DOHH2 (cell line): ENCODE data around the gene HTR1E.

Experiments
- EZH2phosphoT487 ChIP-seq: fragments of 200-600 bp; sonication (generic); IDR thresholded peaks from 2 replicates; pipeline ENCODE4 v1.6.1; 2017; ENCODE audit warnings: borderline replicate concordance, mild to moderate bottlenecking, antibody characterized with exemption, low read length, moderate library complexity, mixed read lengths
- TF ChIP-seq, protein P1 (sequence below): fragments of 200-600 bp; sonication (generic); IDR thresholded peaks from one replicate; pipeline ENCODE4 v1.5.1; 2014; ENCODE audit warnings: antibody characterized with exemption, mild to moderate bottlenecking, low read depth, low read length; ENCODE audit not compliant: poor library complexity, severe bottlenecking

DNA sequence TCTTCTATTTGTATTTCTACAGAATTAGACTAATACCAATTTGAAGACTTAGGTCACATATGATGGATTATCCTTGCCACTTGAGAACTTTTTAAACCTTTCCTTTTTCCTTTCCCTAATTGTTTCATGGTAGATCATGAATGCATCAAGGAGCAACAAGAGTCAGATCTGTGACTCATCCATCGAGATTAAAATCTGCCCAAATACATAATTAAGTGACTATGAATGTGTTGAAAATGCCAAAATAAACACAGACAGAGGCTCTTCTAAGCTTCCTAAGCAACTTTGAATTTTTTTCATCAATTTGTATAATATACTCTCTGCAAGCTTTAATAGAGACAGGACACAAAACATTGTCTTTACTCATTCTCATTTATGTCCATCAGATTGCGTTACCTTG is 23.5 kb upstream of the HTR1E start:
- TF ChIP-seq, protein P1, sequence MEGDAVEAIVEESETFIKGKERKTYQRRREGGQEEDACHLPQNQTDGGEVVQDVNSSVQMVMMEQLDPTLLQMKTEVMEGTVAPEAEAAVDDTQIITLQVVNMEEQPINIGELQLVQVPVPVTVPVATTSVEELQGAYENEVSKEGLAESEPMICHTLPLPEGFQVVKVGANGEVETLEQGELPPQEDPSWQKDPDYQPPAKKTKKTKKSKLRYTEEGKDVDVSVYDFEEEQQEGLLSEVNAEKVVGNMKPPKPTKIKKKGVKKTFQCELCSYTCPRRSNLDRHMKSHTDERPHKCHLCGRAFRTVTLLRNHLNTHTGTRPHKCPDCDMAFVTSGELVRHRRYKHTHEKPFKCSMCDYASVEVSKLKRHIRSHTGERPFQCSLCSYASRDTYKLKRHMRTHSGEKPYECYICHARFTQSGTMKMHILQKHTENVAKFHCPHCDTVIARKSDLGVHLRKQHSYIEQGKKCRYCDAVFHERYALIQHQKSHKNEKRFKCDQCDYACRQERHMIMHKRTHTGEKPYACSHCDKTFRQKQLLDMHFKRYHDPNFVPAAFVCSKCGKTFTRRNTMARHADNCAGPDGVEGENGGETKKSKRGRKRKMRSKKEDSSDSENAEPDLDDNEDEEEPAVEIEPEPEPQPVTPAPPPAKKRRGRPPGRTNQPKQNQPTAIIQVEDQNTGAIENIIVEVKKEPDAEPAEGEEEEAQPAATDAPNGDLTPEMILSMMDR: no peak
- TF ChIP-seq EZH2phosphoT487: no peak
